Hematopoietic multipotent progenitor cell treated with erythropoietin and hydrocortisone succinate and interleukin-3 and kit ligand, for 4 days (in vitro differentiated cells): Measurements from ENCODE around the gene LGALS9.
"Not testable (repeated sequence)": the region's sequence is repeated elsewhere in the genome, so short reads cannot be mapped to it uniquely, and the experiment has no call there.

Experiments used
- DNase-seq: peaks from one replicate; pipeline ENCODE4 v3.0.0-alpha.2; 2015

LGALS9 gene

GRCh38 chr17:27655525-27656111, 24.6 kb downstream of the LGALS9 start:
- not testable (repeated sequence) for DNase-seq

DNA sequence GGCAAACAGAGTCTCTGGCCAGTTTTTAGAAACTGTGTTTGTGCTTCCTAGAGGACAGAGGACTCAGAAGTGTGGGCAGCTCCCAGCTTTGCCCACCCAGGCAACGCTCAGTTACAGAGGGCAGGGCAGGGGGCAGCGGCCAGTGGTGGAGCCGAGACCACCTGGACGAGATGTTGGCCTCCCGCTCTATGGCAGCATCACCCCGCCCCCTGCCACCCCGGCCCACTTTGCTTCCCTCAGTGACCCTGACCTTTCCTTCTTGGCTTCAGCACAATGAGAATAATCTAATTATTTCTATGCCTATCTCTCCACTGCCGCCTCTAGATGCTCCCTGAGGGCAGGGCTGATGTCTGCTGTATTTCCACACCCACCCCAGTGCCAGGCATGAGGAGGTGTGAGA, 25.6 kb downstream of the LGALS9 start:
- DNase-seq, result not testable (repeated sequence)

GRCh38 chr17:27657620-27658019, 26.6 kb downstream of the LGALS9 start:
- peak; percentile 62 for DNase-seq

GRCh38 chr17:27659683-27660082, 28.7 kb downstream of the LGALS9 start:
- DNase-seq, result no peak

GRCh38 chr17:27660436-27660835, 29.4 kb downstream of the LGALS9 start:
- DNase-seq, result no peak

DNA sequence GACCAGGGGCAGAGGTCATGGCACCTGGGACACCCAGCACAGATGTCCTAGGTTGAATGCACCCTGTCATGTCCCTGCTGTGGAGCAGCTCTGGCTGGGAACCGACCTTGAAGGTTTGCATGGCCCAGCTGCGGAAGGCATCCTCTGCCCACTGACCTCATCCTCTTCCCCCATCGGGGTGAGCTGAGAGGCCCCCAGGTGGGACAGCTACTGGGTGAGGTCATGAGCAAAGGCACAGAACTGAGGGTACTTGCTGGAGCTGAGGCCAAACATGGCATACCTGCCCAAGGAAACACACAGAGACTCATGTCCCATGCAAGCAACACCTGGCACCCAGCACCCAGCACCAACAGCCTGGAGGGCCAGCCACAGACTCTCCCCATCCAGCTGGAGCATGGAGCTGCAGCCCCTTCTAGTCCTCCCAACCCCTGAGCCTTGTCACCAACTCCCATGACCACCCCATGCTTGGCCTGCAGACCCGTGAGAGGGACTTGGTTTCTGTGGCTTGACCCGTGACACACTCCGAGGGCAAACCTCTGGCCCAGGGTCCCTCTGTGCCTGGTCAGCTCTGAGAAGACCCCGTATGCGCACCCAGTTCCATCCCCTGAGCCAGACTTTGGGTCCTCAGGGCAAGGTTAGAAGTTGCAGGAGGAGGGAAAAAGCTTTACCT, 33.1 kb downstream of the LGALS9 start:
- DNase-seq, result no peak

DNA sequence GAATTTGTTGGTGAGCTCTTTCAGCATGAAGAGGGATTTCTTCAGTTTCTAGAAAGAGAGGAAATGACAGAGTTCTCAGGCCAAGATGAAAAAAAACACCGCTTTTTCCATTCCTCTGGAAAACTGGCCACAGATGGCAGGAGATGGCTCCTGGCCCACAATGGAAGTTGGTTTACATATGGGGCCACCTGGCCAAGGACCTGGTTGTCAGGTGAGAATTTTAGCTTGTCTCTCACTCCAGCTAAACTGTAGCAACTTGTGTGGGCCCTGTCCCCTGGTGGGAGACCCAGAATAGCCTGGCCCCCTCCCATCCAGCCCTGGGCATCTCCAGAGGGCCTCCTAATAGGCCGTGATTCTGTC, 33.6 kb downstream of the LGALS9 start:
- DNase-seq, result no peak

DNA sequence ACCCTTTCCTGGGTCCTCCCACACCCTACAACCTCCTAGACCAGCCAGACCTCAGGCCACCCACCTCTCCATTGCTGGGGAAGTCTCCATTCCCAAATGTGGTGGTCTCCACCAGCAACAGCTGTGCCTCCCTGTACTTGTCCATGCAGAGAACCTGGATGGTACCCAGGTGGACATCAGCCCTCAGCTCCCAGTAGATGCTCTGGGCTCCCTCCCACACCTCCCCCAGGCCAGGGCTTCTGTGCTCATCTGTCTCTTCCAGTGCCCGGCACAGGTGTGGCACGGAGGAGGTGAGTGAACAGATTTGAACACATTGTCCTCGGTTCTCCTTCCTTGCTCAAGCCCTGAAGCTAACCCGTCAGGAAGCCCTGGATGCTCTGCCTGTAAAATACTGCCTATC, 34.6 kb downstream of the LGALS9 start:
- DNase-seq, result no peak

- not testable (repeated sequence) for DNase-seq
Measured at GRCh38 chr17:27666270-27666669, 35.3 kb downstream of the LGALS9 start.

GRCh38 chr17:27666831-27667560, 36.0 kb downstream of the LGALS9 start:
- DNase-seq, result no peak

DNA sequence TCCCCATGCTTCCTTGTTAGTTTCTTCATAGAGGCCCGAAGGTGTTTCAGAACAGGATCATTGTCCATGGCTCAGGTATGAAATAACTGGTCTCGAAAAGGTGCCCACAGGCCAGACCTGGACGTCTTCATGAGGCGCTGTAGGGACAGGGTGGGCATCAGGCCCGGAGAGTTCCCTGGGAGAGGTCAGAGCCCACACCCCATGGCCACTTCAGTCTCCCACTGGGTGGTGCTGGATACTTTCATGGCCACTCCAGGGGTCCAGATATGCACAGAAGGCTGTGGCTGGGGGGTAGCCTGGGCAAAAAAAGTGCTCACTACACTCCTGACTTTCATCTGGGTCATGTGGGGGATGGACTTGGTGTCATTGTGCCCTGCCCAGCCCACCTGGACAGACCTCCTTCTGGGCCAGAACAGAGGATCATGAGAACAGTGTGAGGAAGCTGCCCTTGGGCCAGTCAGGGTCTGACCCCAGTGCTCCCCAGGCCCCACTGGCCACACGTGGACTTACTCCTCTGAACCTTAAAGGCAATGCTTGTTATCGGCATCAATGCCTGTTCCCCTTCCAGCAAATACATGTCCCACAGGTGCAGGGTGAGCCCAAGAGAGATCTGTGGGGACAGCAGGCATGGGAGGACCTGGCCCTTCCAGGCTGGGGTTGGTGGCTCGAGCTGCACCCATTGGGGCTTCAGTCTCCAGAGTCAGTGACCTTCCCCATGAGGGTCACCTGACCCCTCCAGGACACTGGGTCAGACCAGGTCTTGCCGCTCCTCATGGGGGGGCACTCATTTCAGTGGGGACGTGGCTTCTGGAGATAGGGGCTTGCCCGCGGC, 36.9 kb downstream of the LGALS9 start:
- DNase-seq, result no peak

GRCh38 chr17:27668488-27668823, 37.5 kb downstream of the LGALS9 start:
- DNase-seq, result no peak

DNA sequence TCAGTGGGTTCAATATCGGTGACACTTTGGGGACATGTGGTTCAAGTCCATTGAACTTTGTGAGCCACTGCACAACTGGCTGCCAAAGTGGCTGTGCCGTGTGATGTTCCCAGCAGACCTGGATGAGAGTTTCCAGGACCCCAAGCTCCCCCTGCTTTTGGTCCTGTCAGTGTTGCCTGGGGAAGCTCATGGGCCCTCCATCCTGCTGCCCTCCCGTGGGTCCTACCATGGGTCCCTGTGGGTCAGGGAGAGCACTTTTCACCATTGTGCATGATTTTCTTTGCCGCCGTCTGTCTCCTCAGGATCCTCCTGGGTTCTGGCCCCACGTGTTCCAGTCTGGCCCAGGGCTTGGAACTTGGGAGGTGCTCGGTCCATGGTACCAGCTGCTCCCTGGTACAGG, 38.1 kb downstream of the LGALS9 start:
- no peak for DNase-seq

- DNase-seq, result no peak
Measured at GRCh38 chr17:27669850-27670249, 38.9 kb downstream of the LGALS9 start.

DNA sequence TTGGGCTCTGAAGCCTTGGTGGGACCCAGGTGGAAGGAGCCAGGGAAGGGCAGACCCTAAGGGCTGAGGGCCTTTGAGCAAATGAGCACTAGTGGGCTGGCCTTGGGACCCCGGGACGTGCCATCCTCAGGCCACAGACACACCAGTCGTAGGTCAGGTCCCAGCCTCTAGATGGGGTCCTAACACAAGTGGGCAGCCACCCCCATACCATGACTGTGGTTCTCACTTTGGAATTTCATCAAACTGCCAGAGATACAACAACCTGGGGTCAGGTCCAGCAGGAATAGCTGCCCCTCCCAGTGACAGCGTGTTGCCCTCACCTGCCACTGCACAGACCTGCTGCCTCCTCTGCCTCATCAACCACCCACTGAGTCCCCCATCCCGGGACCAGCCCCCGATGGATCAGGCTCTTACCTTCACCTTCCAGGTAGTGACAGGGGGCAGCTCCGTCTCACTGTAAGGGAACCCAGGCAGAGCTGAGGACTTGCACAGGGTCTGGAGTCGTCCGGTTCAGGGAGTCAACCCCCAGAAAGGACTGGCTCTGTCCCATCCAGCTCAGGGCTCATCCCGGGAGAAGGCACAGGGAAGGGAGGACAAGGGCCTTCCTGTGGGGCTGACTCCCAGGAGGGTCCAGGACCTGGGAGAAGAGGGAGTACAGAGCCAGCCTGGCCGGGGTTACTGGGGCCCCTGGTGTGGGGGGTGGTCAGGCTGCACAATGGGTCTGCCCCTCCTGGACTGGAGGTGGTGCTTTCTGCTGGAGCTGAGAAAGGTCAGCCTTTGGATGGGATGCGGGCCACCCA, 40.0 kb downstream of the LGALS9 start:
- no peak for DNase-seq

GRCh38 chr17:27671591-27671910, 40.6 kb downstream of the LGALS9 start:
- no peak for DNase-seq

GRCh38 chr17:27671977-27672480, 41.0 kb downstream of the LGALS9 start:
- DNase-seq, result not testable (repeated sequence)

DNA sequence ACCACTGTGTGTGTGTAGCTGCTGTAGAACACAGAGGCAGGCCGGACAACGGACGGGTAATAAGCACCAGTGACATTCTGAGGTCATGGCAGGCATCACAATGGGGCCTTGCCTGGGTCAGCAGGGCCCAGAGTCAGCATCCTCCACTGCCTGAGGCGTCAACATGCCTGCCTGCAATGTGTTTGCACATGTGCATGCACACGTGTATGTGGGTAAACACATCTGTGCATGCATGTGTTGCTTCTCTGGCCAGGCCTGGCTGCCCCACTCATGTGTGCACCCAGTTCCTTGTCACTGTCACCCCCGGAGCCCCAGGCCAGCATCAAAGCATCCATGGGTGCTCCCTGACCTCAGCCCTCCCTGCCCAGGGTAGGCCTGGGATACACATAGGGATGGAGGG, 43.3 kb downstream of the LGALS9 start:
- no peak for DNase-seq

GRCh38 chr17:27677191-27677590, 46.2 kb downstream of the LGALS9 start:
- no peak for DNase-seq

DNA sequence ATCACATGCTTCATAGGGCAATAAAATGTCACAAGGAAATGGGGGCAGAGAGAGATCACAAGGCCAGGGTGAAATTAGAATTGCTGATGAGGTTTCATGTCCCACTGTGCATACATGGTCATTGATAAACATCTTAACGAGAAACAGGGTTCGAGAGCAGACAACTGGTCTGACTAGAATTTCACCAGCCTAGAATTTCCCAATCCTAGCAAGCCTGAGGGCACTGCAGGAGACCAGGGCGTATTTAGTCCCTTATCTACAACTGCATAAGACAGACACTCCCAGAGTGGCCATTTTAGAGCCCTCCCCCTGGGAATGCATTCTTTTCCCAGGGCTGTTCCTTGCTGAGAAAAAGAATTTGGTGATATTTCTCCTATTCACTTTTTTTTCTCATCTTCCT, 55.3 kb downstream of the LGALS9 start:
- not testable (repeated sequence) for DNase-seq

GRCh38 chr17:27690882-27691281, 59.9 kb downstream of the LGALS9 start:
- DNase-seq, result no peak

DNA sequence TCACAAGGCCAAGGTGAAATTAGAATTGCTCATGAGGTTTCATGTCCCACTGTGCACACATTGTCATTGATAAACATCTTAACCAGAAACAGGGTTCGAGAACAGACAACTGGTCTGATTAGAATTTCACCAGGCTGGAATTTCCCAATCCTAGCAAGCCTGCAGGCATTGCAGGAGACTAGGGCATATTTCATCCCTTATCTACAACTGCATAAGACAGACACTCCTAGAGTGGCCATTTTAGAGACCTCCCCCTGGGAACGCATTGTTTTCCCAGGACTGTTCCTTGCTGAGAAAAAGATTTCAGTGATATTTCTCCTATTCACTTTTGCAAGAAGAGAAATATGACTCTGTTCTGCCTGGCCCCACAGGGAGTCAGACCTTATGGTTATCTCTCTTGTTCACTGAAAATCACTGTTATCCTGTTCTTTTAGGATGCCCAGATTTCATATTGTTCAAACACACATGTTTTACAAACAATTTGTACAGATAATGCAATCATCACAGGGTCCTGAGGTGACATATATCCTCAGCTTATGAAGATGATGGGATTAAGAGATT, 64.3 kb downstream of the LGALS9 start:
- peak; percentile 2 for DNase-seq
